Mesendoderm (in vitro differentiated cells): ENCODE data around the gene ZNF618.

ENCODE experiments used
- DNase-seq: peaks from one replicate; pipeline ENCODE4 v3.0.0; 2013
- H2AK5ac ChIP-seq: 2 replicates; pipeline ENCODE4 v1.6.1; 2013; ENCODE audit warnings: low read length, inconsistent platforms
- H2BK120ac ChIP-seq: 2 replicates; pipeline ENCODE4 v1.6.1; 2013; ENCODE audit warnings: low read depth, mild to moderate bottlenecking, low read length, moderate library complexity, mixed read lengths
- H2BK15ac ChIP-seq: replicated peaks from 2 replicates; pipeline ENCODE4 v1.6.1; 2013; ENCODE audit warnings: low read depth, mild to moderate bottlenecking, moderate library complexity
- H2BK5ac ChIP-seq: 2 replicates; pipeline ENCODE4 v1.6.1; 2013; ENCODE audit warnings: low read length, inconsistent platforms
- H3K18ac ChIP-seq: 2 replicates; pipeline ENCODE4 v1.6.1; 2013; ENCODE audit warnings: mild to moderate bottlenecking, low read length, mixed read lengths
- H3K23ac ChIP-seq: one replicate; pipeline ENCODE4 v1.6.1; 2013; ENCODE audit warnings: low read length
- H3K27ac ChIP-seq: 2 replicates; pipeline ENCODE4 v1.5.1; 2013; ENCODE audit warnings: low read depth, mild to moderate bottlenecking, inconsistent platforms, low read length, moderate library complexity
- H3K27me3 ChIP-seq: 2 replicates; pipeline ENCODE4 v1.6.1; 2013; ENCODE audit warnings: low read length, control low read depth, mild to moderate bottlenecking, inconsistent platforms; ENCODE audit not compliant: insufficient read depth, poor library complexity
- H3K36me3 ChIP-seq: 2 replicates; pipeline ENCODE4 v1.6.1; 2013; ENCODE audit warnings: low read length, inconsistent platforms; ENCODE audit not compliant: control insufficient read depth, insufficient read depth
- H3K4ac ChIP-seq: one replicate; pipeline ENCODE4 v1.6.1; 2013; ENCODE audit warnings: low read depth, mild to moderate bottlenecking, low read length, moderate library complexity
- H3K4me1 ChIP-seq: 2 replicates; pipeline ENCODE4 v1.6.1; 2013; ENCODE audit warnings: low read depth, low read length, inconsistent platforms; ENCODE audit not compliant: control insufficient read depth
- H3K4me2 ChIP-seq: 2 replicates; pipeline ENCODE4 v1.6.1; 2013; ENCODE audit warnings: low read length
- H3K4me3 ChIP-seq: 2 replicates; pipeline ENCODE4 v1.5.1; 2013; ENCODE audit warnings: mild to moderate bottlenecking, low read length
- H3K56ac ChIP-seq: one replicate; pipeline ENCODE4 v1.6.1; 2013; ENCODE audit warnings: low read length
- H3K79me1 ChIP-seq: 2 replicates; pipeline ENCODE4 v1.6.1; 2013; ENCODE audit warnings: low read length, inconsistent platforms
- H3K79me2 ChIP-seq: 2 replicates; pipeline ENCODE4 v1.6.1; 2013; ENCODE audit warnings: mild to moderate bottlenecking, low read length; ENCODE audit not compliant: control insufficient read depth, insufficient read depth
- H3K9ac ChIP-seq: 2 replicates; pipeline ENCODE4 v1.6.1; 2013; ENCODE audit warnings: low read length, inconsistent platforms
- H4K5ac ChIP-seq: one replicate; pipeline ENCODE4 v1.6.1; 2013; ENCODE audit warnings: low read length
- H4K8ac ChIP-seq: one replicate; pipeline ENCODE4 v1.6.1; 2013; ENCODE audit warnings: low read depth, mild to moderate bottlenecking, control low read depth, low read length, moderate library complexity
- WGBS: extraction: QIAGEN DNeasy Blood & Tissue Kit; methylation state at CpG from one replicate; pipeline ENCODE4 v1.1.7; 2013; ENCODE audit warnings: low lambda C conversion rate, missing lambda C conversion rate; ENCODE audit not compliant: insufficient coverage; ENCODE audit errors: extremely low coverage; 5-methylcytosine and 5-hydroxymethylcytosine counted together

Gene ZNF618

DNA sequence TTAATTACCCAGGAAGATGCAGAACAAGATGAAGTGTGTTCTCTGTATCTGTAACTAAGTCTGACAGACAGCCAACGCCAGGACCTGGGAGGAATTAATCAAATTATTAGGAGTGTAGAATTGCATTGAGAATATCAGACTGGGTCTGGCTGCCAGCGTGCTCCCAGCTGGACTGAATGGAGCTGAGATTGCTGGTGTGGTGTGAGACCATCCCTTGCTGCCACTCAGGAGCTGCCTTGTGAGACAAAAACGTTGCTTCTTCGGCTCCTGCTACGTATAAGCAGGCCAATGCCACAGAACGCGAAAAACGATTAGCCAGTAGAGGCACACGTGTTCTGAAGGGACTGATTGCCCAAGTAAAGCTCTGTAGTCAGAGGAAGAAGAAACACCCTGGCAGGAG is 135.2 kb downstream of the ZNF618 start:
- H3K27ac ChIP-seq: no peak overlapping the region
- no peak overlapping the region for H2BK15ac ChIP-seq
- H3K56ac ChIP-seq: no peak overlapping the region
- H3K4ac ChIP-seq: no peak overlapping the region
- no peak overlapping the region for H3K9ac ChIP-seq
- no peak overlapping the region for H4K8ac ChIP-seq
- no peak overlapping the region for H2BK120ac ChIP-seq
- no CpG with 5 or more reads among the region's 9 CpGs for WGBS
- no peak overlapping the region for H4K5ac ChIP-seq
- no peaks in the 10 kb centered on the region for H3K4me1 ChIP-seq
- H3K23ac ChIP-seq: no peak overlapping the region
- H3K27me3 ChIP-seq: no peaks in the 10 kb centered on the region
- H3K18ac ChIP-seq: no peak overlapping the region
- no peak overlapping the region for H2BK5ac ChIP-seq
- H3K4me2 ChIP-seq: no peak overlapping the region
- no peak for DNase-seq
- no peaks in the 10 kb centered on the region for H3K79me2 ChIP-seq
- H2AK5ac ChIP-seq: no peak overlapping the region
- H3K36me3 ChIP-seq: peaks cover 2% of the 10 kb centered on the region
- H3K4me3 ChIP-seq: no peak overlapping the region
- H3K79me1 ChIP-seq: no peaks in the 10 kb centered on the region

DNA sequence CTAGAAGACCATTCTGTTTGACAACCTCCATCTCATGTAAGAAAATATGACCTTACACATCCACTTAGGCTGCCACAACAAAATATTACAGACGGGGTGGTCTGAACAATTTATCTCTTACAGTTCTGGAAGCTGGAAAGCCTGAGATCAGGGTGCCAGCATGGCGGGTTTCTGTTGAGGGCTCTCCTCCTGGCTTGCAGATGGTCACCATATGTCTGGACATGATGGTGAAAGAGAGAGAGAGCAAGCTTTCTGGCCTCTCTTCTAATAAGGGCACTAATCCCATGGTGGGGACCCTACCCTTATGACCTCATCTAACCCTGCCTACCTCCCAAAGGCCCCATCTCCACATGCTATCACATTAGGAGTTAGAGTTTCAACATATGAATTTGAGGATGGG is 136.0 kb downstream of the ZNF618 start:
- Histone ChIP-seq H3K4me1 (no peaks in the 10 kb centered on the region), H3K23ac (no peak overlapping the region), H3K4me3 (no peak overlapping the region), H3K56ac (no peak overlapping the region), H4K5ac (no peak overlapping the region), H3K4ac (no peak overlapping the region), H3K27me3 (no peaks in the 10 kb centered on the region), H4K8ac (no peak overlapping the region), H2AK5ac (no peak overlapping the region), H3K79me2 (no peaks in the 10 kb centered on the region), H3K18ac (no peak overlapping the region), H3K4me2 (no peak overlapping the region), H2BK15ac (no peak overlapping the region), H3K36me3 (no peaks in the 10 kb centered on the region), H3K9ac (no peak overlapping the region), H3K27ac (no peak overlapping the region), H3K79me1 (no peaks in the 10 kb centered on the region), H2BK5ac (no peak overlapping the region), H2BK120ac (no peak overlapping the region)
- no peak for DNase-seq
- WGBS: no CpG with 5 or more reads among the region's 2 CpGs

DNA sequence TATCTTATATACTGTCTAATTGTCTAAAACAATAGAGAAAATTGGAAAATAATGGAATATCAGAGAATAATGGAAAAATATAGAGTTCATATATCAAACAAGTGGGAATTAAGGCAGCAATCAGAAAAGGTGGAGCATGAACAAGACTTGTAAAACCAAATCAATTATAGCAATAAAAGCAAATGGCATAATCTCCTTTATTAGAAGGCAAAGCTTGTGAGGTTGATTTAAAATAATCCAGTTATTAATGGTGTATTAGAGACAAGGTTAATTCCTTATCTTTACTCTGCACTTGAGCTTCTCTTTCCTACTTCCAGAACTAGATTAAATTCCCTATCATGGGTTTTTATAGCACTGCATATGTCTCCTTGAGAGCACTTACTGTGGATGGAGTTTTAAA is 137.9 kb downstream of the ZNF618 start:
- Histone ChIP-seq H3K27me3 (no peaks in the 10 kb centered on the region), H4K5ac (no peak overlapping the region), H3K79me1 (no peaks in the 10 kb centered on the region), H2BK120ac (no peak overlapping the region), H3K4me2 (no peak overlapping the region), H3K4me1 (no peaks in the 10 kb centered on the region), H3K23ac (no peak overlapping the region), H2AK5ac (no peak overlapping the region), H4K8ac (no peak overlapping the region), H3K27ac (no peak overlapping the region), H2BK15ac (no peak overlapping the region), H3K4ac (no peak overlapping the region), H3K9ac (no peak overlapping the region), H3K36me3 (no peaks in the 10 kb centered on the region), H3K4me3 (no peak overlapping the region), H3K56ac (no peak overlapping the region), H3K79me2 (no peaks in the 10 kb centered on the region), H3K18ac (no peak overlapping the region), H2BK5ac (no peak overlapping the region)
- no peak for DNase-seq

DNA sequence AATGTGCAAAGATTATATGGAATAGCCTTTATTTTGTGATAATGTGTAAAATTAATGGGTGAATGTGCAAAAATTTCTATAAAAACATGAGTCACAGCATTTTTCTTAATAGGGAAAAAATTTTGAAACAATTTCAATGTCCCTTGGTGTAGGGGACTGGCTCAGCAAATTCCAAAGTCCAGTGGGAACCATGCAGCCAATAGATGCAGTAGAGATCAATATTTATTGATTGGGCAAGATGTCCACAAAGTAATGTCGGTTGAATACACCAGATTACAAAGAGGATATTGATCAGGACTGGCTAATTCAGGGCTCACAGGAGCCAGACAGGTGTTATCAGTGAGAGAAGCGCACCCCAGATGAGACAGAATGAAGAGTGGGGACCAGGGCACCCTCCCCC is 139.5 kb downstream of the ZNF618 start:
- no peak overlapping the region for H3K4me3 ChIP-seq
- no peak overlapping the region for H3K56ac ChIP-seq
- no peaks in the 10 kb centered on the region for H3K27me3 ChIP-seq
- H2BK15ac ChIP-seq: no peak overlapping the region
- no peak overlapping the region for H3K4me2 ChIP-seq
- no peak overlapping the region for H4K5ac ChIP-seq
- H3K79me2 ChIP-seq: no peaks in the 10 kb centered on the region
- H3K18ac ChIP-seq: no peak overlapping the region
- H4K8ac ChIP-seq: no peak overlapping the region
- no peak overlapping the region for H2AK5ac ChIP-seq
- no peak overlapping the region for H2BK120ac ChIP-seq
- H3K27ac ChIP-seq: no peak overlapping the region
- H3K4ac ChIP-seq: no peak overlapping the region
- H3K9ac ChIP-seq: no peak overlapping the region
- no peak for DNase-seq
- no peak overlapping the region for H2BK5ac ChIP-seq
- no peaks in the 10 kb centered on the region for H3K36me3 ChIP-seq
- no peak overlapping the region for H3K23ac ChIP-seq
- no CpG with 5 or more reads among the region's 2 CpGs for WGBS
- H3K79me1 ChIP-seq: no peaks in the 10 kb centered on the region
- no peaks in the 10 kb centered on the region for H3K4me1 ChIP-seq

DNA sequence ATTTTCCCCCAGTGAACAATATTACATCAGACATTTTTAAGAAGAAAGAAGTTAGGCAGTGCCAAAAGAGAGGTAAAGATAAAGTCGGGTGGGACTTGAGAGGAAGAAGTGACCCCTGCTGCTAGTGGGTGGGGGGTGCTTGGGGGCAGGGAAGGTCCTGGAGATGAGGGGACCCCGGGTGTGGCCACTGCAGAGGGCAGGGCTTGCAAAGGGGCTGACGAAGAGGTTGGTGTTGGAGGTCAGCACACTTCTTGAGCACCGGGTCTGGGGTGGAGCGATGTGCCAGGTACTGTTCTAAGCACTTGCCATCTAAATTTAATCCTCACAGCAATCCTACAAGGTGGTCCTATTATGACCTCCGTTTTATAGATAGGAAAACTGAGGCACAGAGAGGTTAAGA is 140.0 kb downstream of the ZNF618 start:
- Histone ChIP-seq H3K9ac (no peak overlapping the region), H2BK15ac (no peak overlapping the region), H3K36me3 (no peaks in the 10 kb centered on the region), H4K5ac (no peak overlapping the region), H3K4ac (no peak overlapping the region), H3K23ac (no peak overlapping the region), H3K56ac (no peak overlapping the region), H3K4me2 (no peak overlapping the region), H4K8ac (no peak overlapping the region), H2BK5ac (no peak overlapping the region), H3K79me1 (no peaks in the 10 kb centered on the region), H3K79me2 (no peaks in the 10 kb centered on the region), H2AK5ac (no peak overlapping the region), H3K4me1 (no peaks in the 10 kb centered on the region), H3K27ac (no peak overlapping the region), H3K18ac (no peak overlapping the region), H2BK120ac (no peak overlapping the region), H3K4me3 (no peak overlapping the region), H3K27me3 (no peaks in the 10 kb centered on the region)
- no peak for DNase-seq
- no CpG with 5 or more reads among the region's 6 CpGs for WGBS

DNA sequence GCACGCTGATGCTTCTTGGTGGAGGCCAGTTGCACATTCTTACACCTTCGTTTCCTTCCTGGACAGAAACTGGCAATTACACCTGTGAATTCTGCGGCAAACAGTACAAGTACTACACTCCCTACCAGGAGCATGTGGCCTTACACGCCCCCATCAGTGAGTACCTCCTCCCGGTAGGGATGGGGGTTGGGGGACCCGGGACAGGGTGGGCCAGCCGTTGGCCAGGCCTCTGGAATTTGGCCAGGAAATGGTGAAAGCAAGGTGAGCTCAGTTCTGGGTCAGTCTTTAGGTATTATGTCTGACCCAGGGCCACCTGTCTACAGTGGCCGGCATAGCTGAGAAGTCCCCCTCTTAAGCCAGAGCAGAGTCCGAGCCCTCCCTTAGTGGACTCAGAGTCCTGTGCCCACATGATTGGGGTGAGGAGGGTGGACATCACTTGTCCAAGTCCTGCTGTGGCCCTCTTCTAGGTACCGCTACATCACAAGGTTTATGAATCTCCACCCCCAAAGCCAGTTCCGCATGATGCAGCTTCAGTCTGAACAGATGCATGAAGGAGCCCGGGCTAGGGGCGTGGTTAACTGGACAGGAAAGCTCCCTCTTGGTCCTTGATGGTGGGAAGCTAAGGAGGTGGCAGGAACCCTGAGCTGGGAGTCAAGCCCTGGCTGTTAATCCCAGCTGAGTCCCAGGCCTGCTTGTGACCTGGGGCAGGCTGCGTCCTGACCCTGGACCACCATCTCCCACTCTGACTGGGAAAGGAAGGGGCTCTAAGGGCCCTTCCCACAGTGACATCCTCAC is 140.7 kb downstream of the ZNF618 start:
- Histone ChIP-seq H3K79me1 (no peaks in the 10 kb centered on the region), H2BK15ac (no peak overlapping the region), H3K9ac (no peak overlapping the region), H3K4me2 (no peak overlapping the region), H3K4me1 (no peaks in the 10 kb centered on the region), H2BK5ac (no peak overlapping the region), H3K27me3 (no peaks in the 10 kb centered on the region), H3K4me3 (no peak overlapping the region), H4K5ac (no peak overlapping the region), H4K8ac (no peak overlapping the region), H2BK120ac (no peak overlapping the region), H3K23ac (no peak overlapping the region), H3K4ac (no peak overlapping the region), H3K18ac (no peak overlapping the region), H2AK5ac (no peak overlapping the region), H3K27ac (no peak overlapping the region), H3K36me3 (no peaks in the 10 kb centered on the region), H3K56ac (no peak overlapping the region), H3K79me2 (no peaks in the 10 kb centered on the region)
- DNase-seq: no peak
- WGBS: no CpG with 5 or more reads among the region's 14 CpGs
